Loucy (cell line): ENCODE data around the gene MAD1L1.

ENCODE experiments used
- H2AFZ ChIP-seq: fragments of 200-600 bp; sonication (generic); 2 replicates; pipeline ENCODE4 v1.6.0; 2016; ENCODE audit warnings: antibody characterized with exemption, mild to moderate bottlenecking, low read length, moderate library complexity
- H3F3A ChIP-seq: fragments of 200-600 bp; 2 replicates; pipeline ENCODE4 v1.6.0; 2016; ENCODE audit warnings: antibody characterized with exemption, low read depth, mild to moderate bottlenecking
- H3K27me3 ChIP-seq: fragments of 200-600 bp; sonication (generic); 2 replicates; pipeline ENCODE4 v1.6.1; 2014; ENCODE audit warnings: low read length, mild to moderate bottlenecking; ENCODE audit not compliant: insufficient read depth, poor library complexity, severe bottlenecking
- H3K36me3 ChIP-seq: fragments of 200-600 bp; sonication (generic); 2 replicates; pipeline ENCODE4 v1.6.1; 2016; ENCODE audit warnings: low read length; ENCODE audit not compliant: insufficient read depth
- H3K4me1 ChIP-seq: fragments of 200-600 bp; sonication (generic); 2 replicates; pipeline ENCODE4 v1.5.1; 2014; ENCODE audit warnings: low read length, mild to moderate bottlenecking; ENCODE audit not compliant: insufficient read depth, poor library complexity, severe bottlenecking
- H3K4me2 ChIP-seq: fragments of 200-600 bp; sonication (generic); 2 replicates; pipeline ENCODE4 v1.6.0; 2014; ENCODE audit warnings: antibody characterized with exemption, low read length, low read depth, mild to moderate bottlenecking; ENCODE audit not compliant: poor library complexity, severe bottlenecking
- H3K4me3 ChIP-seq: fragments of 200-600 bp; sonication (generic); 2 replicates; pipeline ENCODE4 v1.5.1; 2014; ENCODE audit warnings: low read length, mild to moderate bottlenecking, mixed read lengths; ENCODE audit not compliant: poor library complexity, severe bottlenecking
- H3K79me2 ChIP-seq: fragments of 200-600 bp; sonication (generic); 2 replicates; pipeline ENCODE4 v1.6.1; 2014; ENCODE audit warnings: low read length; ENCODE audit not compliant: insufficient read depth
- H3K9ac ChIP-seq: fragments of 200-600 bp; sonication (generic); 2 replicates; pipeline ENCODE4 v1.6.0; 2014; ENCODE audit warnings: mild to moderate bottlenecking, low read depth, low read length, moderate library complexity; ENCODE audit not compliant: poor library complexity, severe bottlenecking
- H3K9me2 ChIP-seq: fragments of 200-600 bp; sonication (generic); replicated peaks from 2 replicates; pipeline ENCODE4 v1.6.1; 2016; ENCODE audit warnings: low read depth, low read length, mixed read lengths
- H3K9me3 ChIP-seq: fragments of 200-600 bp; sonication (generic); 2 replicates; pipeline ENCODE4 v1.6.1; 2014; ENCODE audit warnings: mild to moderate bottlenecking, antibody characterized with exemption, low read length, low read depth; ENCODE audit not compliant: insufficient read depth
- H4K20me1 ChIP-seq: fragments of 200-600 bp; sonication (generic); 2 replicates; pipeline ENCODE4 v1.6.0; 2014; ENCODE audit warnings: antibody characterized with exemption, low read length, mild to moderate bottlenecking; ENCODE audit not compliant: insufficient read depth, poor library complexity, severe bottlenecking
- CTCF ChIP-seq: fragments of 200-600 bp; sonication (generic); conservative IDR thresholded peaks from 2 replicates; pipeline ENCODE4 v1.5.1; 2014; ENCODE audit warnings: mild to moderate bottlenecking, antibody characterized with exemption, low read length
- EZH2phosphoT487 ChIP-seq: fragments of 200-600 bp; IDR thresholded peaks from 2 replicates; pipeline ENCODE4 v1.6.1; 2018; ENCODE audit warnings: antibody characterized with exemption, mild to moderate bottlenecking, moderate library complexity, borderline replicate concordance

Gene MAD1L1

GRCh38 chr7:2065528-2065927, 167.2 kb downstream of the MAD1L1 start:
- Histone ChIP-seq H3K4me3 (peak overlapping the region; percentile 69), H3K79me2 (peaks cover 15% of the 10 kb centered on the region), H4K20me1 (no peaks in the 10 kb centered on the region), H3K27me3 (no peaks in the 10 kb centered on the region), H3K4me1 (peaks cover 26% of the 10 kb centered on the region), H3K9ac (peak overlapping the region; percentile 81), H2AFZ (no peak overlapping the region), H3K9me2 (no peaks in the 10 kb centered on the region), H3F3A (no peaks in the 10 kb centered on the region), H3K9me3 (no peaks in the 10 kb centered on the region), H3K4me2 (peak overlapping the region; percentile 79), H3K36me3 (peaks cover 18% of the 10 kb centered on the region; the same call in 1 of the 2 replicates)
- TF ChIP-seq CTCF (no peak), EZH2phosphoT487 (no peak)

GRCh38 chr7:2063563-2064260, 169.0 kb downstream of the MAD1L1 start:
- Histone ChIP-seq H3K4me3 (no peak overlapping the region), H3K9me3 (no peaks in the 10 kb centered on the region), H3K9ac (peak overlapping the region; percentile 44), H3K9me2 (no peaks in the 10 kb centered on the region), H3K4me2 (no peak overlapping the region), H3K79me2 (peaks cover 19% of the 10 kb centered on the region), H2AFZ (no peak overlapping the region), H4K20me1 (no peaks in the 10 kb centered on the region), H3K36me3 (peaks cover 18% of the 10 kb centered on the region; the same call in 1 of the 2 replicates), H3F3A (no peaks in the 10 kb centered on the region), H3K27me3 (no peaks in the 10 kb centered on the region), H3K4me1 (peaks cover 26% of the 10 kb centered on the region)
- TF ChIP-seq CTCF, result no peak
- TF ChIP-seq EZH2phosphoT487, result no peak

- no peaks in the 10 kb centered on the region for H3F3A ChIP-seq
- TF ChIP-seq EZH2phosphoT487 (no peak), CTCF (no peak)
- H3K9ac ChIP-seq, result no peak overlapping the region
- H3K36me3 ChIP-seq, result peaks cover 8% of the 10 kb centered on the region; the same call in 1 of the 2 replicates
- H3K9me2 ChIP-seq, result no peaks in the 10 kb centered on the region
- H3K27me3 ChIP-seq, result no peaks in the 10 kb centered on the region
- H3K4me3 ChIP-seq, result no peak overlapping the region
- H2AFZ ChIP-seq, result no peak overlapping the region
- no peaks in the 10 kb centered on the region for H4K20me1 ChIP-seq
- no peak overlapping the region for H3K4me2 ChIP-seq
- H3K9me3 ChIP-seq, result no peaks in the 10 kb centered on the region
- peaks cover 19% of the 10 kb centered on the region for H3K79me2 ChIP-seq
- H3K4me1 ChIP-seq, result peaks cover 26% of the 10 kb centered on the region
Measured at GRCh38 chr7:2062648-2063047, 170.1 kb downstream of the MAD1L1 start.
